HG02610 (cell line): ENCODE data around the gene CYP2B6.
"Not testable (repeated sequence)": the region's sequence is repeated elsewhere in the genome, so short reads cannot be mapped to it uniquely, and the experiment has no call there.

ENCODE experiments used
- ATAC-seq: cut with Tn5 transposase; IDR thresholded peaks from one replicate; pipeline ENCODE4 v1.9.1; 2021; ENCODE audit warnings: mild to moderate bottlenecking, moderate library complexity; ENCODE audit not compliant: unreplicated experiment

The CYP2B6 gene

GRCh38 chr19:40979759-40980158 is 11.3 kb upstream of the CYP2B6 start:
- not testable (repeated sequence) for ATAC-seq

GRCh38 chr19:40980743-40981442 is 10.2 kb upstream of the CYP2B6 start:
- not testable (repeated sequence) for ATAC-seq

GRCh38 chr19:40981591-40981990 is 9.5 kb upstream of the CYP2B6 start:
- no peak for ATAC-seq

- no peak for ATAC-seq
These were observed 8.4 kb upstream of the CYP2B6 start for GRCh38 chr19:40982594-40983101.

GRCh38 chr19:40989453-40989852 is 1.6 kb upstream of the CYP2B6 start:
- no peak for ATAC-seq

GRCh38 chr19:40995355-40995754 is 4.3 kb downstream of the CYP2B6 start:
- ATAC-seq = no peak

GRCh38 chr19:40999018-40999417 is 7.9 kb downstream of the CYP2B6 start:
- ATAC-seq = not testable (repeated sequence)

- ATAC-seq = no peak
These were observed 9.2 kb downstream of the CYP2B6 start for GRCh38 chr19:41000310-41000737.

GRCh38 chr19:41001243-41001971 is 10.3 kb downstream of the CYP2B6 start:
- no peak for ATAC-seq

GRCh38 chr19:41003656-41004055 is 12.6 kb downstream of the CYP2B6 start:
- not testable (repeated sequence) for ATAC-seq

- no peak for ATAC-seq
These were observed 18.7 kb downstream of the CYP2B6 start for GRCh38 chr19:41009700-41010235.

GRCh38 chr19:41013359-41013758 is 22.3 kb downstream of the CYP2B6 start:
- ATAC-seq = no peak

- ATAC-seq = no peak
These were observed 23.6 kb downstream of the CYP2B6 start for GRCh38 chr19:41014643-41015042.

GRCh38 chr19:41016488-41017071 is 25.5 kb downstream of the CYP2B6 start:
- no peak for ATAC-seq

GRCh38 chr19:41018736-41019290 is 27.7 kb downstream of the CYP2B6 start:
- ATAC-seq = no peak

GRCh38 chr19:41019346-41019745 is 28.3 kb downstream of the CYP2B6 start:
- ATAC-seq = no peak

GRCh38 chr19:41023193-41023592 is 32.1 kb downstream of the CYP2B6 start:
- no peak for ATAC-seq

GRCh38 chr19:41025411-41025810 is 34.3 kb downstream of the CYP2B6 start:
- ATAC-seq = no peak

GRCh38 chr19:41025871-41026270 is 34.8 kb downstream of the CYP2B6 start:
- no peak for ATAC-seq

GRCh38 chr19:41027273-41027967 is 36.3 kb downstream of the CYP2B6 start:
- ATAC-seq = no peak
